Neural progenitor cell (in vitro differentiated cells): Measurements from ENCODE around the gene PTPN4. TPM values are rescaled to one million over a fixed set of nuclear protein-coding genes. Genes with fewer than 3 reads are reported as not detected.

Source experiments
- DNase-seq: peaks from one replicate; pipeline ENCODE4 v3.0.0-alpha.2; 2016; ENCODE audit warnings: low spot score
- H2AFZ ChIP-seq: fragments of 200-600 bp; sonication (generic); replicated peaks from 2 replicates; pipeline ENCODE4 v1.6.1; 2016; ENCODE audit warnings: antibody characterized with exemption
- H3F3A ChIP-seq: fragments of 200-600 bp; sonication (generic); 2 replicates; pipeline ENCODE4 v1.6.1; 2016; ENCODE audit warnings: antibody characterized with exemption, low read depth
- H3K27ac ChIP-seq: fragments of 200-600 bp; sonication (generic); 2 replicates; pipeline ENCODE4 v1.5.1; 2016; ENCODE audit warnings: mild to moderate bottlenecking
- H3K27me3 ChIP-seq: fragments of 200-600 bp; sonication (generic); 2 replicates; pipeline ENCODE4 v1.6.1; 2016; ENCODE audit warnings: mild to moderate bottlenecking, moderate library complexity
- H3K36me3 ChIP-seq: fragments of 200-600 bp; sonication (generic); 2 replicates; pipeline ENCODE4 v1.5.1; 2016
- H3K4me1 ChIP-seq: fragments of 200-600 bp; sonication (generic); 2 replicates; pipeline ENCODE4 v1.6.1; 2016; ENCODE audit warnings: mixed run types
- H3K4me2 ChIP-seq: fragments of 200-600 bp; sonication (generic); 2 replicates; pipeline ENCODE4 v1.6.1; 2016
- H3K4me3 ChIP-seq: fragments of 200-600 bp; sonication (generic); 2 replicates; pipeline ENCODE4 v1.5.1; 2016
- H3K79me2 ChIP-seq: fragments of 200-600 bp; sonication (generic); 2 replicates; pipeline ENCODE4 v1.6.1; 2016; ENCODE audit warnings: low read depth
- H3K9ac ChIP-seq: fragments of 200-600 bp; sonication (generic); 2 replicates; pipeline ENCODE4 v1.6.1; 2016
- H3K9me3 ChIP-seq: fragments of 200-600 bp; sonication (generic); 2 replicates; pipeline ENCODE4 v1.5.1; 2016; ENCODE audit warnings: low read depth
- H4K20me1 ChIP-seq: fragments of 200-600 bp; sonication (generic); 2 replicates; pipeline ENCODE4 v1.6.1; 2016; ENCODE audit warnings: low read depth
- H3K27ac Mint-ChIP-seq: 3 replicates; pipeline ENCODE4 v1.8.0; 2021; ENCODE audit warnings: mixed read lengths
- H3K27me3 Mint-ChIP-seq: 2 replicates; pipeline ENCODE4 v1.8.0; 2022; ENCODE audit warnings: low read depth, mild to moderate bottlenecking, inconsistent platforms, moderate library complexity, mixed read lengths; ENCODE audit not compliant: insufficient read depth
- H3K36me3 Mint-ChIP-seq: 3 replicates; pipeline ENCODE4 v1.8.0; 2021; ENCODE audit warnings: mixed read lengths
- H3K4me1 Mint-ChIP-seq: 3 replicates; pipeline ENCODE4 v1.8.0; 2021; ENCODE audit warnings: mixed read lengths
- H3K4me3 Mint-ChIP-seq: 3 replicates; pipeline ENCODE4 v1.8.0; 2021; ENCODE audit warnings: mild to moderate bottlenecking, moderate library complexity, mixed read lengths
- H3K9me3 Mint-ChIP-seq: 3 replicates; pipeline ENCODE4 v1.8.0; 2020; ENCODE audit warnings: mixed read lengths
- EZH2 ChIP-seq: fragments of 200-600 bp; sonication (generic); IDR thresholded peaks from 2 replicates; pipeline ENCODE4 v1.6.1; 2017; ENCODE audit warnings: antibody characterized with exemption, mild to moderate bottlenecking, moderate library complexity
- EZH2phosphoT487 ChIP-seq: fragments of 200-600 bp; sonication (generic); IDR thresholded peaks from 2 replicates; pipeline ENCODE4 v1.6.1; 2017; ENCODE audit warnings: antibody characterized with exemption
- total RNA-seq: library from RNA; depleted of rRNA; stranded (reverse); fragments of >200 nt; gene quantifications from 2 replicates; pipeline ENCODE4 v1.2.3, GENCODE V29; 2015; ENCODE audit warnings: low replicate concordance
- TF ChIP-seq, protein P1 (sequence below): fragments of 200-600 bp; sonication (generic); IDR thresholded peaks from 2 replicates; pipeline ENCODE4 v1.5.1; 2017; ENCODE audit warnings: antibody characterized with exemption, mild to moderate bottlenecking

The PTPN4 gene
- total RNA-seq, 1 donor from 2014 or later, result 51.8 TPM

DNA sequence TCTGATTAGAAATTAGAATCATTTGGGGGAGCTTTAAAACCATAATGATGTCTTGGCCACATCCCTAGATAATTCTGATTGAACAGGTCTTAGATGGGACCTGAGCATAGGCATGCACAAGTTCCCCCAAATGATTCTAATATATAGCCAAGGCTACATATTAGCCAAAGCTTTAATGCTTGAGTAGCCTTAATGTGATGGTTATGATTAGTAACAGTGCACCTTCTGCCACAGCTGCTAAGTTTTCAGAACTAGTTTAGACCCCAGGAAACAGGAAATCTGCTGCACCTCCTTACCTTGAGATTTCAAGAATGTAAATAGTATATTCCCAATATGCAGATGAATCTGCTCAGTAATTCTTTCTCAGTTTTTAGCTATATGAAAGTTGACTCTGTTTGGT is 119.8 kb downstream of the PTPN4 start:
- peaks cover 3% of the 10 kb centered on the region for H3K4me1 ChIP-seq
- H3K9ac ChIP-seq, result no peak overlapping the region
- H3K9me3 Mint-ChIP-seq, result no peaks in the 10 kb centered on the region
- no peak overlapping the region for H3K27ac ChIP-seq
- no peaks in the 10 kb centered on the region for H3F3A ChIP-seq
- H3K4me3 ChIP-seq, result no peak overlapping the region
- H2AFZ ChIP-seq, result no peak overlapping the region
- no peak for DNase-seq
- no peak overlapping the region for H3K4me2 ChIP-seq
- H3K27ac Mint-ChIP-seq, result no peak overlapping the region
- H3K4me3 Mint-ChIP-seq, result no peak overlapping the region
- no peaks in the 10 kb centered on the region for H3K27me3 ChIP-seq
- no peak for TF ChIP-seq EZH2
- no peak for TF ChIP-seq EZH2phosphoT487
- TF ChIP-seq, protein P1, sequence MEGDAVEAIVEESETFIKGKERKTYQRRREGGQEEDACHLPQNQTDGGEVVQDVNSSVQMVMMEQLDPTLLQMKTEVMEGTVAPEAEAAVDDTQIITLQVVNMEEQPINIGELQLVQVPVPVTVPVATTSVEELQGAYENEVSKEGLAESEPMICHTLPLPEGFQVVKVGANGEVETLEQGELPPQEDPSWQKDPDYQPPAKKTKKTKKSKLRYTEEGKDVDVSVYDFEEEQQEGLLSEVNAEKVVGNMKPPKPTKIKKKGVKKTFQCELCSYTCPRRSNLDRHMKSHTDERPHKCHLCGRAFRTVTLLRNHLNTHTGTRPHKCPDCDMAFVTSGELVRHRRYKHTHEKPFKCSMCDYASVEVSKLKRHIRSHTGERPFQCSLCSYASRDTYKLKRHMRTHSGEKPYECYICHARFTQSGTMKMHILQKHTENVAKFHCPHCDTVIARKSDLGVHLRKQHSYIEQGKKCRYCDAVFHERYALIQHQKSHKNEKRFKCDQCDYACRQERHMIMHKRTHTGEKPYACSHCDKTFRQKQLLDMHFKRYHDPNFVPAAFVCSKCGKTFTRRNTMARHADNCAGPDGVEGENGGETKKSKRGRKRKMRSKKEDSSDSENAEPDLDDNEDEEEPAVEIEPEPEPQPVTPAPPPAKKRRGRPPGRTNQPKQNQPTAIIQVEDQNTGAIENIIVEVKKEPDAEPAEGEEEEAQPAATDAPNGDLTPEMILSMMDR, result no peak
- H3K79me2 ChIP-seq, result peaks cover 12% of the 10 kb centered on the region
- H4K20me1 ChIP-seq, result peaks cover 12% of the 10 kb centered on the region
- peaks cover 3% of the 10 kb centered on the region for H3K36me3 ChIP-seq
- H3K27me3 Mint-ChIP-seq, result no peaks in the 10 kb centered on the region
- H3K4me1 Mint-ChIP-seq, result no peaks in the 10 kb centered on the region
- no peaks in the 10 kb centered on the region for H3K9me3 ChIP-seq
- H3K36me3 Mint-ChIP-seq, result no peaks in the 10 kb centered on the region

DNA sequence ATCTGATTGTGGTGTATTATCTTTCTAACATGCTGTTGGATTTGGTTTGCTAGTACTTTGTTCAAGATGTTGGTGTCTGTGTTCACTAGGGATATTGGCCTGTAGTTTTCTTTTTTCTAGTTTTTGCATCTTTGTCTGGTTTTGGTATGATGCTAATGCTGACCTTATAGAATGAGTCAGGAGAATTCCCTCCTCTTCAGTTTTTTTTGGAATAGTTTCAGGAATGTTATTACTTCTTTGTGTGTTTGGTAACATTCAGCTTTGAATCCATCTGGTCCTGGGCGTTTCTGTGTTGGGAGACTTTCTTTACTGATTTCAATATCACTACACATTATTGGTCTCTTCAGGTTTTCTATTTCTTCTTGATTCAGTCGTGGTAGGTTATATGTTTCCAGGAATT is 129.0 kb downstream of the PTPN4 start:
- Histone ChIP-seq H4K20me1 (peaks cover 12% of the 10 kb centered on the region), H3K27me3 (no peaks in the 10 kb centered on the region), H3K4me2 (no peak overlapping the region), H2AFZ (no peak overlapping the region), H3K27ac (no peak overlapping the region), H3K9ac (no peak overlapping the region), H3K4me1 (no peaks in the 10 kb centered on the region), H3K79me2 (no peaks in the 10 kb centered on the region), H3F3A (no peaks in the 10 kb centered on the region), H3K9me3 (no peaks in the 10 kb centered on the region), H3K4me3 (no peak overlapping the region), H3K36me3 (peaks cover 22% of the 10 kb centered on the region)
- TF ChIP-seq EZH2 (no peak), EZH2phosphoT487 (no peak)
- TF ChIP-seq, protein P1, result no peak
- peaks cover 25% of the 10 kb centered on the region for H3K9me3 Mint-ChIP-seq
- no peak for DNase-seq
- no peaks in the 10 kb centered on the region for H3K27me3 Mint-ChIP-seq
- no peaks in the 10 kb centered on the region for H3K4me1 Mint-ChIP-seq
- peaks cover 45% of the 10 kb centered on the region for H3K36me3 Mint-ChIP-seq
- H3K27ac Mint-ChIP-seq, result no peak overlapping the region
- H3K4me3 Mint-ChIP-seq, result no peak overlapping the region

DNA sequence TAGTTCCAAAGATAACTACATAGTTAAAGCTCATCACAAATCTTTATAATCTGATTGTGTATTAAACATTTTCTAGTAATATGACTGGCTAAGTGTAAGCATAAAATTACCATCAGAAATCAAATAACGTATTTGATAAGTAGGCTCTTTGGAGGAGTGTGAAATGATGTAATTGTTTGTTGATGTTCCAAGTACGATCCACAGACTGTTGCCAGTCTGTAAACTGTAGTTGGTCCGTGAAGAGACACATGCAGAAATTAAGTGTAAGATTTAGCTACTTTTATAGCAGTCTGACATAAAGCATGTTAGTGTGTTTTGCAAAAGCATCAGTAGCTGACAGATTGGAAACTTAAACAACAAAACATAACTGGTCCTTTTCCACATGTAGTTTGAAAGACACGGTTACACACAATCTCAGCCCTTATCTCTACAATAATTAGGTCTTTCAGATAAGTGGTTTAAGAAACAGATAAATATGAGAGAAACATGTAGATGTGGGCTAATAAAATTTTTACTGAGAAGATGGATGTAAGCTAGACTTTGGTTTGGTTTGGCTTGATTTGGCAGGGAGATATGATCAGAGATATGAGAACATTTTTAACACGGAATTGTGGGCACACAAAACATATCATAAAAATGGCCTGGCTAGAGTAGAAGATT is 138.1 kb downstream of the PTPN4 start:
- no peaks in the 10 kb centered on the region for H3F3A ChIP-seq
- no peak overlapping the region for H3K27ac ChIP-seq
- DNase-seq, result no peak
- no peaks in the 10 kb centered on the region for H3K27me3 ChIP-seq
- H3K9ac ChIP-seq, result no peak overlapping the region
- no peaks in the 10 kb centered on the region for H3K4me1 ChIP-seq
- no peaks in the 10 kb centered on the region for H3K27me3 Mint-ChIP-seq
- peaks cover 13% of the 10 kb centered on the region for H4K20me1 ChIP-seq
- H3K4me3 Mint-ChIP-seq, result no peak overlapping the region
- no peaks in the 10 kb centered on the region for H3K36me3 ChIP-seq
- H3K4me1 Mint-ChIP-seq, result no peaks in the 10 kb centered on the region
- TF ChIP-seq, protein P1, result no peak
- no peak for TF ChIP-seq EZH2phosphoT487
- no peak for TF ChIP-seq EZH2
- H3K9me3 ChIP-seq, result no peaks in the 10 kb centered on the region
- H3K4me2 ChIP-seq, result no peak overlapping the region
- no peaks in the 10 kb centered on the region for H3K79me2 ChIP-seq
- H3K9me3 Mint-ChIP-seq, result peaks cover 2% of the 10 kb centered on the region
- no peak overlapping the region for H3K27ac Mint-ChIP-seq
- H2AFZ ChIP-seq, result no peak overlapping the region
- no peak overlapping the region for H3K4me3 ChIP-seq
- H3K36me3 Mint-ChIP-seq, result peaks cover 22% of the 10 kb centered on the region
